Testis (tissue), 2 donors: ENCODE data around the gene SELENOP.

Source experiments
- POLR2A ChIP-seq: fragments of 450-650 bp; IDR thresholded peaks from one replicate; pipeline ENCODE4 v1.6.1; 2017; ENCODE audit warnings: antibody characterized with exemption, mild to moderate bottlenecking, moderate library complexity
- TF ChIP-seq, protein P1 (sequence below), 3 experiments: fragments of 450-650 bp in 2 of 3; fragments of 200-600 bp in 1 of 3; sonication (generic) in 1 of 3; IDR thresholded peaks; one replicate each; pipeline ENCODE4 v1.5.1; 2016 to 2019; ENCODE audit warnings: antibody characterized with exemption in 3 of 3, mild to moderate bottlenecking in 2 of 3, moderate library complexity in 1 of 3

DNA sequence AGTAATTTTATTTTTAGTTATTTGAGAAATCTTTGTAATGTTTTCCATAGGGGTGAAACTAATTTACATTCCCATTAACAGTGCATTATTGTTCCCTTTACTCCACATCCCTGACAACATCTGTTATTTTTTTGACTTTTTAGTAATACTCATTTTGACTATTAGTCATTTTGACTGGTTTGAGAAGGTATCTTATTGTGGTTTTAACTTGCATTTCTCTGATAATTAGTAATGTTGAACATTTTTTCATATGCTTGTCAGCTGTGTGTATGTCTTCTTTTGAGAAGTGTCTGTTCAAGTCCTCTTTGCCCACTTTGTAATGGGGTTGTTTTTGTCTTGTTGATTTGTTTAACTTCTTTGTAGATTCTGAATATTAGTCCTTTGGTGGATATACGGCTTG lies 27.6 kb downstream of the SELENOP start:
- no peak for TF ChIP-seq POLR2A
- TF ChIP-seq, protein P1, sequence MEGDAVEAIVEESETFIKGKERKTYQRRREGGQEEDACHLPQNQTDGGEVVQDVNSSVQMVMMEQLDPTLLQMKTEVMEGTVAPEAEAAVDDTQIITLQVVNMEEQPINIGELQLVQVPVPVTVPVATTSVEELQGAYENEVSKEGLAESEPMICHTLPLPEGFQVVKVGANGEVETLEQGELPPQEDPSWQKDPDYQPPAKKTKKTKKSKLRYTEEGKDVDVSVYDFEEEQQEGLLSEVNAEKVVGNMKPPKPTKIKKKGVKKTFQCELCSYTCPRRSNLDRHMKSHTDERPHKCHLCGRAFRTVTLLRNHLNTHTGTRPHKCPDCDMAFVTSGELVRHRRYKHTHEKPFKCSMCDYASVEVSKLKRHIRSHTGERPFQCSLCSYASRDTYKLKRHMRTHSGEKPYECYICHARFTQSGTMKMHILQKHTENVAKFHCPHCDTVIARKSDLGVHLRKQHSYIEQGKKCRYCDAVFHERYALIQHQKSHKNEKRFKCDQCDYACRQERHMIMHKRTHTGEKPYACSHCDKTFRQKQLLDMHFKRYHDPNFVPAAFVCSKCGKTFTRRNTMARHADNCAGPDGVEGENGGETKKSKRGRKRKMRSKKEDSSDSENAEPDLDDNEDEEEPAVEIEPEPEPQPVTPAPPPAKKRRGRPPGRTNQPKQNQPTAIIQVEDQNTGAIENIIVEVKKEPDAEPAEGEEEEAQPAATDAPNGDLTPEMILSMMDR (IDR thresholded peaks at IDR 0.05) = no peak
